PC-3 (cell line): ENCODE measurements around the gene SLC45A3. TPM values are rescaled to one million over a fixed set of nuclear protein-coding genes. Genes with fewer than 3 reads are reported as not detected.
A peak's percentile ranks its signal among the peaks of the same experiment; 100 is the strongest.

Source experiments
- ATAC-seq: fragments of 200-7000 bp; cut with Tn5 transposase; 2 replicates; pipeline ENCODE4 v1.9.1; 2020; ENCODE audit warnings: mild to moderate bottlenecking, moderate library complexity
- BruUV-seq: library from RNA; stranded (reverse); fragments of 400-500 nt; replicated peaks from 2 replicates; lab custom pipeline; 2021; lab: Mats Ljungman, UMichigan
- CTCF ChIA-PET: fragments of 300-600 bp; sonication (Branson Sonifier 250); formaldehyde crosslinking; loops from one replicate; lab custom pipeline; 2022; ENCODE audit warnings: antibody characterized with exemption; lab: Charles Lee
- POLR2A ChIA-PET: fragments of 300-600 bp; sonication (Branson Sonifier 250); formaldehyde crosslinking; loops from one replicate; lab custom pipeline; 2022; ENCODE audit warnings: antibody characterized with exemption; ENCODE audit not compliant: unreplicated experiment; lab: Charles Lee
- DNase-seq: peaks from one replicate; pipeline ENCODE4 v3.0.0-alpha.2; 2015
- H2AFZ ChIP-seq: fragments of 300-600 bp; sonication (generic); 2 replicates; pipeline ENCODE4 v1.6.0; 2016; ENCODE audit warnings: antibody characterized with exemption, low read length
- H3F3A ChIP-seq: fragments of 300-600 bp; sonication (generic); one replicate; pipeline ENCODE4 v1.6.0; 2017; ENCODE audit warnings: antibody characterized with exemption, low read length, control low read depth, mild to moderate bottlenecking; ENCODE audit not compliant: unreplicated experiment
- H3K27ac ChIP-seq: fragments of 300-600 bp; sonication (generic); 2 replicates; pipeline ENCODE4 v1.5.1; 2016; ENCODE audit warnings: mild to moderate bottlenecking, low read length
- H3K27me3 ChIP-seq: fragments of 300-600 bp; sonication (generic); 2 replicates; pipeline ENCODE4 v1.6.1; 2016; ENCODE audit warnings: low read length, mixed read lengths
- H3K36me3 ChIP-seq: fragments of 300-600 bp; sonication (generic); 2 replicates; pipeline ENCODE4 v1.6.1; 2016; ENCODE audit warnings: low read depth, mixed run types, low read length, mixed read lengths
- H3K4me1 ChIP-seq: fragments of 300-600 bp; sonication (generic); 2 replicates; pipeline ENCODE4 v1.5.1; 2016; ENCODE audit warnings: low read length; ENCODE audit not compliant: insufficient read depth
- H3K4me2 ChIP-seq: fragments of 300-600 bp; sonication (generic); 2 replicates; pipeline ENCODE4 v1.6.0; 2016; ENCODE audit warnings: low read length
- H3K4me3 ChIP-seq: fragments of 300-600 bp; sonication (generic); 2 replicates; pipeline ENCODE4 v1.5.1; 2016; ENCODE audit warnings: mild to moderate bottlenecking, low read length, mixed read lengths
- H3K79me2 ChIP-seq: fragments of 300-600 bp; sonication (generic); 2 replicates; pipeline ENCODE4 v1.6.1; 2017; ENCODE audit warnings: low read length, mixed read lengths
- H3K9ac ChIP-seq: fragments of 300-600 bp; sonication (generic); 2 replicates; pipeline ENCODE4 v1.6.0; 2016; ENCODE audit warnings: mild to moderate bottlenecking, low read length
- H3K9me2 ChIP-seq: fragments of 300-600 bp; sonication (generic); replicated peaks from 2 replicates; pipeline ENCODE4 v1.6.1; 2016; ENCODE audit warnings: mixed run types, low read length, mixed read lengths
- H3K9me3 ChIP-seq: fragments of 300-600 bp; sonication (generic); 2 replicates; pipeline ENCODE4 v1.6.1; 2016; ENCODE audit warnings: low read length, mixed read lengths
- H4K20me1 ChIP-seq: fragments of 300-600 bp; sonication (generic); 2 replicates; pipeline ENCODE4 v1.6.1; 2016; ENCODE audit warnings: low read length, mixed read lengths
- EZH2 ChIP-seq: fragments of 300-600 bp; sonication (generic); IDR thresholded peaks from one replicate; pipeline ENCODE4 v1.6.1; 2017; ENCODE audit warnings: antibody characterized with exemption, mild to moderate bottlenecking, low read length; ENCODE audit not compliant: unreplicated experiment
- EZH2phosphoT487 ChIP-seq: fragments of 300-600 bp; sonication (generic); IDR thresholded peaks from 2 replicates; pipeline ENCODE4 v1.6.1; 2018; ENCODE audit warnings: mild to moderate bottlenecking, antibody characterized with exemption, low read length, borderline replicate concordance
- intact Hi-C: fragments of 100-400 bp; cut with micrococcal nuclease; formaldehyde crosslinking; loops from 2 replicates; pipeline ENCODE4 v1.9.0; 2023
- total RNA-seq: library from RNA; depleted of rRNA; stranded (reverse); fragments of >200 nt; gene quantifications from 2 replicates; pipeline ENCODE4 v1.2.3, GENCODE V29; 2014
- TF ChIP-seq, protein P1 (sequence below): fragments of 300-600 bp; sonication (generic); conservative IDR thresholded peaks from 2 replicates; pipeline ENCODE4 v1.5.1; 2017; ENCODE audit warnings: antibody characterized with exemption, low read depth, mild to moderate bottlenecking, low read length

SLC45A3 gene
- total RNA-seq, 1 experiment from 2014 or later, result 33.2 TPM

DNA sequence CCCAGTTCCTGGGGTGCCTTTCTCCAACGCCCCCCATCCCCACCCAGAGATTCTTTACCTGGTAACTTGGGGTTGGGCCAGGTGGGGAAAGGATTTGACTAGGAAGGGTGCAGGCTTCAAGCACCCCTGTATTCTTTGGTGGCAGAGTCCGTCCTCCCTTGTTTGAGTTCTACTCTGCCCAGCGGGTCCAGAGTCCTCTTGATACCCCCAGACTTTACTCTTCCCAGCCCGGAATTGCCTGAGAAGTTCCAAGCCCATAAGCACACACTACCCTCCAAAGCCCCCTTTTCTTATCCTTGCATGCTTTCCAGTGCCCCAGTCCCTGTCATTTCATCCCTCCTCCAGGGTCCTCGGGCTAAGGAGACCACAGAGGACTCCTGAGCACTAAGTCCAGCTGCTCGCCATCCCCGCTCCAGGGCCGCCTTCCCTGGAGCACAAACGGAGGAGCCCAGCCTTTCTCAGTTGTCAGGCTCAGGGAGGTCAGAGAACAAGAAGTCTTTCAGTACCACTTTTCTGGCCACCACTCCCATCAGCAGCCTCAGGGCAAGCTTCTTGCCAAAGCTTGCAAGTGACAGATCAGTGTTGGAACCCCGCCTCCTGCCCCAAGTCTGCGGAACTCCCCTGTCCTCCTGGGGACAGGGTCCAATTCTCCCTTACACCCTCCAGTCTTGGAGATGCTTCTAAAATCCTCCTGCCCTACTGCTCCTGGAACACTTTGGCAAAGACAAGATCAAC is 12.2 kb downstream of the SLC45A3 start:
- H3K4me2 ChIP-seq, result no peak overlapping the region
- H3K4me1 ChIP-seq, result peaks cover 77% of the 10 kb centered on the region
- DNase-seq (no peak), ATAC-seq (no peak)
- intact Hi-C loops, result no loop called here
- no peak overlapping the region for H3K27ac ChIP-seq
- no peaks in the 10 kb centered on the region for H3K9me2 ChIP-seq
- no TSS peak for BruUV-seq
- TF ChIP-seq EZH2 (no peak), EZH2phosphoT487 (no peak)
- TF ChIP-seq, protein P1, sequence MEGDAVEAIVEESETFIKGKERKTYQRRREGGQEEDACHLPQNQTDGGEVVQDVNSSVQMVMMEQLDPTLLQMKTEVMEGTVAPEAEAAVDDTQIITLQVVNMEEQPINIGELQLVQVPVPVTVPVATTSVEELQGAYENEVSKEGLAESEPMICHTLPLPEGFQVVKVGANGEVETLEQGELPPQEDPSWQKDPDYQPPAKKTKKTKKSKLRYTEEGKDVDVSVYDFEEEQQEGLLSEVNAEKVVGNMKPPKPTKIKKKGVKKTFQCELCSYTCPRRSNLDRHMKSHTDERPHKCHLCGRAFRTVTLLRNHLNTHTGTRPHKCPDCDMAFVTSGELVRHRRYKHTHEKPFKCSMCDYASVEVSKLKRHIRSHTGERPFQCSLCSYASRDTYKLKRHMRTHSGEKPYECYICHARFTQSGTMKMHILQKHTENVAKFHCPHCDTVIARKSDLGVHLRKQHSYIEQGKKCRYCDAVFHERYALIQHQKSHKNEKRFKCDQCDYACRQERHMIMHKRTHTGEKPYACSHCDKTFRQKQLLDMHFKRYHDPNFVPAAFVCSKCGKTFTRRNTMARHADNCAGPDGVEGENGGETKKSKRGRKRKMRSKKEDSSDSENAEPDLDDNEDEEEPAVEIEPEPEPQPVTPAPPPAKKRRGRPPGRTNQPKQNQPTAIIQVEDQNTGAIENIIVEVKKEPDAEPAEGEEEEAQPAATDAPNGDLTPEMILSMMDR, result no peak
- no peak overlapping the region for H3K4me3 ChIP-seq
- H3K36me3 ChIP-seq, result peaks cover 4% of the 10 kb centered on the region; the same call in 1 of the 2 replicates
- CTCF ChIA-PET, result interaction anchor here (0.9 to 1.4 kb wide), 2 partner anchors 10 to 44 kb away, joined by 4 to 10 read pairs; no protein-coding TSS in a partner anchor
- no peaks in the 10 kb centered on the region for H3K27me3 ChIP-seq
- H3K9me3 ChIP-seq, result no peaks in the 10 kb centered on the region
- no peaks in the 10 kb centered on the region for H3F3A ChIP-seq
- no peaks in the 10 kb centered on the region for H4K20me1 ChIP-seq
- POLR2A ChIA-PET, result no interaction called here
- no peak overlapping the region for H2AFZ ChIP-seq
- H3K9ac ChIP-seq, result no peak overlapping the region
- H3K79me2 ChIP-seq, result peaks cover 65% of the 10 kb centered on the region

DNA sequence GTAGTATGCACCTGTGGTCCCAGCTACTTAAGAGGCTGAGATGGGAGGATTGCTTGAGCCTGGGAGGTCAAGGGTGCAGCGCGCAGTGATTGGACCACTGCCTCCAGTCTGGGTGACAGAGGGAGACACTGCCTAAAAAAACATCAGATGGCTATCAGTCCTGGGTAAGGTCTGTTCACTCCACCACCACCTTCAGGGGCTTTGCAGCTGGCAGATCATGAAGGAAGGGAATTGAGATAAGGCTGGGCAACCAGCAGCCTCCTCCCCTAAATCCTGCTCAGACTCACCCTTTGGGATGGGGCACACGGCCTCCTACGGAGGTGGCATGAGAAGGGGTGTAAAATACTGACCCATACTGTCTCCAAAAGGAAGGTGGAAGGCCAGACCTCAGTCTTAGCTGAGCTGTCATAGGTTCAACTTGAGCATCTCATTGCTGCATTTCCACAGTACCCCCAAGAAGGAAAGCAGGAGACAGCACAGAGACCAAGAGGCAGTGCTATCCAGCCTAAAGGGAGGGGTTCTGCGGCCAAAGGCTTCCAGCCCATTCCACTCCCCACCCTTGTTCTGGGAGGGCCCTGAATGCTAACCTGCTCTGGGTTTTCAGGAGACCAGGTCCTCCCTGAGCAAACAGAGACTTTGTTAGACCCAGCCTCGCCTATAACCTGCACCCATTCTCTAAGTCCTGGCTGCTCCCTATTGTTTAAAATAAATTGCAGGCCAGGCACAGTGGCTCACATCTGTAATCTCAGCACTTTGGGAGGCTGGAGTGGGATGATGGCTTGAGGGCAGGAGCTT is 13.7 kb downstream of the SLC45A3 start:
- Histone ChIP-seq H3K27me3 (no peaks in the 10 kb centered on the region), H3K9ac (no peak overlapping the region), H3K27ac (no peak overlapping the region), H3K9me3 (no peaks in the 10 kb centered on the region), H3K36me3 (peaks cover 4% of the 10 kb centered on the region; the same call in 1 of the 2 replicates), H3K4me1 (peaks cover 66% of the 10 kb centered on the region), H3F3A (no peaks in the 10 kb centered on the region), H3K4me3 (no peak overlapping the region), H3K4me2 (no peak overlapping the region), H3K9me2 (no peaks in the 10 kb centered on the region), H3K79me2 (peaks cover 66% of the 10 kb centered on the region), H2AFZ (no peak overlapping the region), H4K20me1 (no peaks in the 10 kb centered on the region)
- no peak for DNase-seq
- intact Hi-C loops, result no loop called here
- BruUV-seq, result no TSS peak
- ChIA-PET CTCF (interaction anchor here (0.9 kb wide), 1 partner anchor 9 kb away, joined by 10 read pairs; no protein-coding TSS in a partner anchor), POLR2A (no interaction called here)
- ATAC-seq, result peak; percentile 7; the same call in 1 of the 2 replicates
- TF ChIP-seq EZH2 (no peak), EZH2phosphoT487 (no peak)
- TF ChIP-seq, protein P1, result no peak
